KBM-7 (cell line): ENCODE measurements around the gene GPS2.

Experiments
- DNase-seq: peaks from one replicate; pipeline ENCODE4 v3.0.0-alpha.2; 2015
- in situ Hi-C: fragments of 300-500 bp; cut with MboI; formaldehyde crosslinking; loops from 2 replicates; pipeline ENCODE4 v1.14.3; 2020; ENCODE audit warnings: low sequenced_read_pairs, low pct_unique_long_range_greater_than_20kb, mixed read lengths

Gene GPS2

GRCh38 chr17:7281074-7281952 is 33.8 kb downstream of the GPS2 start, which contains the start of gene SLC2A4:
TSS of gene SLC2A4 (plus strand) at chr17:7281718. CDS start at chr17:7281935, 217 bp downstream.
- DNase-seq: peak; percentile 100
- in situ Hi-C loops: no loop called here

DNA sequence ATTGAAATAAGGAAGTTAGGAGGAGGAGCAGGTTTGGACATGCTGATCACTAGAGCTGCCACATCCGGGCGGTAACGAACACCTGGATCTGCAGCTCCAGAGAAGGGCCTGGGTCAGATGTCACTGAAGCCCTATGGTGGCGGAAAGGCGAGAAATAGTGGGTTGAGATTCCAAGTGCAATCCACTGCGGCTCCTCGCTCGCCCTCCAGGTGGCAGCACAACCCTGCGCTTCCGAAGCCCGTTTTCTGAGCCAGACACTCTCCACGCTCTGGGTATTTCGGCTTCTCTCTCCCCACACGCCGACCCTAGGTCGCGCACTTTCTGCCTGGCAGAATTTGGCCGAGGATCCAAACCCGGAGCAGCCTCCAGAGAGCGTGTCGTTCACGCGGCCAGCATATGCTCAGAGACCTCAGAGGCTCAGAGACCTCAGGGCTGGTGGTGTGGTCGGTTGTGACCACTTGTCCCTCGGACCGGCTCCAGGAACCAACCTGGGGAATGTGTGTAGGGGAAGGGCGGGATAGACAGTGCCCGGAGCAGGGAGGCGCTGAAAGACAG is 34.6 kb downstream of the GPS2 start:
- in situ Hi-C loops: no loop called here
- peak; percentile 95 for DNase-seq

DNA sequence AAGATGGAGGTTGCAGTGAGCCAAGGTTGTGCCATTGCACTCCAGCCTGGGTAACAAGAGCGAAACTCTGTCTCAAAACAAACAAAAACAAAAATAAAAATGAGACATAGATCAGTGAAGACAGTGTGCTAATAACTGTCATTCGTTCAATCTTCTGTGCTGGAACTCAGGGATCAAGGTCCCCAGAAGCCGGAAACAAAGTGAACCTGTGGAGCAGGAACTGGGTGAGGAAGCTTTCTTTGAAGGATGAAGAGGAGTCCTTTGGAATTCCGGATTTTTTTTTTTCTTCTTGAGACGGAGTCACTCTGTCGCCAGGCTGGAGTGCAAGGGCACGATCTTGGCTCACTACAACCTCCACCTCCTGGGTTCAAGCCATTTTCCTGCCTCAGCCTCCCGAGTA is 35.7 kb downstream of the GPS2 start:
- in situ Hi-C loops: no loop called here
- no peak for DNase-seq

- in situ Hi-C loops: no loop called here
- no peak for DNase-seq
Measured at GRCh38 chr17:7266784-7267183, 48.4 kb downstream of the GPS2 start.

GRCh38 chr17:7263801-7264078 is 51.4 kb downstream of the GPS2 start:
- in situ Hi-C loops: no loop called here
- no peak for DNase-seq

- in situ Hi-C loops: no loop called here
- peak; percentile 63 for DNase-seq
Measured at GRCh38 chr17:7262935-7263800, 52.0 kb downstream of the GPS2 start.
